HepG2 (cell line): ENCODE data around the gene KRT33A.

Experiments
- ARNT2 ChIP-seq: sonication (generic); formaldehyde crosslinking; IDR thresholded peaks from 2 replicates; pipeline ENCODE4 v1.8.0; 2022; ENCODE audit warnings: mild to moderate bottlenecking, low read depth, missing genetic modification reagents, moderate library complexity
- HCFC1 ChIP-seq: fragments of 150-350 bp; IDR thresholded peaks from 2 replicates; pipeline ENCODE4 v1.6.1; 2014; ENCODE audit warnings: low read depth, low read length
- JUN ChIP-seq: sonication (generic); formaldehyde crosslinking; IDR thresholded peaks from 2 replicates; pipeline ENCODE4 v1.4.0; 2020; ENCODE audit warnings: mild to moderate bottlenecking, missing genetic modification reagents
- JUND ChIP-seq: sonication (generic); formaldehyde crosslinking; IDR thresholded peaks from 2 replicates; pipeline ENCODE4 v1.8.0; 2022; ENCODE audit warnings: mild to moderate bottlenecking, missing genetic modification reagents
- LCORL ChIP-seq, 2 experiments: fragments of 450-650 bp in 1 of 2; sonication (generic) in 1 of 2; formaldehyde crosslinking in 1 of 2; IDR thresholded peaks; 2 replicates each; pipeline versions ENCODE4 v1.5.0 to v1.6.1; 2017 to 2020; ENCODE audit warnings: antibody characterized with exemption in 1 of 2, missing genetic modification reagents in 1 of 2
- MAF1 ChIP-seq: sonication (generic); formaldehyde crosslinking; IDR thresholded peaks from 2 replicates; pipeline ENCODE4 v1.5.0; 2020; ENCODE audit warnings: missing genetic modification reagents, borderline replicate concordance
- MAFG ChIP-seq: sonication (generic); formaldehyde crosslinking; IDR thresholded peaks from 2 replicates; pipeline ENCODE4 v1.5.1; 2020; ENCODE audit warnings: mild to moderate bottlenecking, missing genetic modification reagents
- SETDB1 ChIP-seq: sonication (generic); formaldehyde crosslinking; IDR thresholded peaks from 2 replicates; pipeline ENCODE4 v1.5.1; 2020; ENCODE audit warnings: missing genetic modification reagents, mild to moderate bottlenecking, borderline replicate concordance
- SUZ12 ChIP-seq: fragments of 150-350 bp; IDR thresholded peaks from 2 replicates; pipeline ENCODE4 v1.6.1; 2014; ENCODE audit warnings: low read depth, low read length
- ZNF34 ChIP-seq: sonication (generic); formaldehyde crosslinking; IDR thresholded peaks from 2 replicates; pipeline ENCODE4 v1.4.0; 2020; ENCODE audit warnings: mild to moderate bottlenecking, missing genetic modification reagents, borderline replicate concordance
- ZNF777 ChIP-seq: sonication (generic); formaldehyde crosslinking; IDR thresholded peaks from 2 replicates; pipeline ENCODE4 v1.4.0; 2020; ENCODE audit warnings: missing genetic modification reagents
- ZSCAN30 ChIP-seq: sonication (generic); formaldehyde crosslinking; IDR thresholded peaks from 2 replicates; pipeline ENCODE4 v1.5.0; 2020; ENCODE audit warnings: mild to moderate bottlenecking, missing genetic modification reagents
- TF ChIP-seq, protein P1 (sequence below): sonication (generic); formaldehyde crosslinking; IDR thresholded peaks from 2 replicates; pipeline ENCODE4 v1.5.0; 2020; ENCODE audit warnings: mild to moderate bottlenecking, missing genetic modification reagents, moderate library complexity

DNA sequence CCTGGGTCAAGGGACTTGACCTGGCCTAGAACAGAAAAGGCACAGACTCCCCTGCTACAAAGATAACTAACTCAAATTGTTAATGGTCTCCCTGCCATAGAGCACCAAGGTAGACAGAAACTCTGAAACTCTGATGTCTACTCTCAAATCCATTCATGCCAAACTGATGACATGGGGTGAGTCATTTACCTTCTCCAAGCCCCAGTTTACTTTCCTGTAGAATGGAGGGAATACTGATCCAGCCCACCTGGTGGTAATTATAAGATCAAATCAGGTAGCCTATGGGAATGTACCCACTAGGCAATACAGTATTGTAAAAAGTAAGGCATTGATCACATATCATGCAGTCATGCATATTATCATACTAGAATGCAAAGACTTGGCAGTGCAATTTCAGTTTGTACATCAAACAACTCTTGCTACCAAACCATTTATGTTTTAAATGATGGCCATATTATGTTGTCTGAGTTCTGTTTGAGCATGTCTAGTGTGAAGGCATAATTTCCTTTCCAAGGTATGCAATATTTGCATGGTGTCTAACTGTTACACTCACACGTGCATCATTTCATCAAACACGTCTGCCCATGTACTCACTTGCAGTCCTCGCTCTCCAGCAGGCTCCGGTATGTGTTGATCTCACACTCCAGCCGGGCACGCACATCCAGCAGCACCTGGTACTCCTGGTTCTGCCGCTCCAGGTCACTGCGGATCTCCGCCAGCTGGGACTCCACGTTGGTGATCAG is 43.8 kb upstream of the KRT33A start:
- TF ChIP-seq MAFG (CRISPR knock-in tag) = no peak
- no peak for TF ChIP-seq SETDB1 (CRISPR knock-in tag)
- TF ChIP-seq ZSCAN30 (CRISPR knock-in tag) = no peak
- no peak for TF ChIP-seq MAF1 (CRISPR knock-in tag)
- TF ChIP-seq, protein P1, sequence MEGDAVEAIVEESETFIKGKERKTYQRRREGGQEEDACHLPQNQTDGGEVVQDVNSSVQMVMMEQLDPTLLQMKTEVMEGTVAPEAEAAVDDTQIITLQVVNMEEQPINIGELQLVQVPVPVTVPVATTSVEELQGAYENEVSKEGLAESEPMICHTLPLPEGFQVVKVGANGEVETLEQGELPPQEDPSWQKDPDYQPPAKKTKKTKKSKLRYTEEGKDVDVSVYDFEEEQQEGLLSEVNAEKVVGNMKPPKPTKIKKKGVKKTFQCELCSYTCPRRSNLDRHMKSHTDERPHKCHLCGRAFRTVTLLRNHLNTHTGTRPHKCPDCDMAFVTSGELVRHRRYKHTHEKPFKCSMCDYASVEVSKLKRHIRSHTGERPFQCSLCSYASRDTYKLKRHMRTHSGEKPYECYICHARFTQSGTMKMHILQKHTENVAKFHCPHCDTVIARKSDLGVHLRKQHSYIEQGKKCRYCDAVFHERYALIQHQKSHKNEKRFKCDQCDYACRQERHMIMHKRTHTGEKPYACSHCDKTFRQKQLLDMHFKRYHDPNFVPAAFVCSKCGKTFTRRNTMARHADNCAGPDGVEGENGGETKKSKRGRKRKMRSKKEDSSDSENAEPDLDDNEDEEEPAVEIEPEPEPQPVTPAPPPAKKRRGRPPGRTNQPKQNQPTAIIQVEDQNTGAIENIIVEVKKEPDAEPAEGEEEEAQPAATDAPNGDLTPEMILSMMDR (CRISPR knock-in tag) = no peak
- TF ChIP-seq ZNF777 (CRISPR knock-in tag) = no peak
- TF ChIP-seq JUN (CRISPR knock-in tag) = no peak
- TF ChIP-seq JUND (CRISPR knock-in tag) = no peak
- TF ChIP-seq ZNF34 (CRISPR knock-in tag) = no peak
- TF ChIP-seq ARNT2 (CRISPR knock-in tag) = no peak
- TF ChIP-seq SUZ12 = no peak
- TF ChIP-seq HCFC1 = no peak
- no peak for TF ChIP-seq LCORL (IDR thresholded peaks at IDR 0.05)
- no peak for TF ChIP-seq LCORL (CRISPR knock-in tag; IDR thresholded peaks at IDR 0.05)
